ENCODE results near the gene CALHM6. TPM values are rescaled to one million over a fixed set of nuclear protein-coding genes. Genes with fewer than 3 reads are reported as not detected.
A peak's percentile ranks its signal among the peaks of the same experiment; 100 is the strongest.

Gene CALHM6
- total and polyA plus RNA-seq, 2 donors (not counting 1 experiment from before 2014, with no cell fraction given): 30.6 to 68.4 TPM

- Mint-ChIP-seq H3K27me3 (no peaks in the 10 kb centered on the region), H3K9me3 (ENCODE audit: insufficient read depth) (no peaks in the 10 kb centered on the region), H3K27ac (peak overlapping the region; percentile 96), H3K4me3 (peak overlapping the region; percentile 93), H3K4me1 (peaks cover 65% of the 10 kb centered on the region)
- H3K4me3 ChIP-seq (ENCODE audit: control extremely low read depth in 1 of 5, extremely low read depth in 1 of 5, insufficient read depth in 1 of 5, low read depth in 2 of 5, low read length in 4 of 5): peak overlapping the region; percentile 26 to 91 (median 71)
- ATAC-seq (ENCODE audit: low read depth): no peak
- no peak overlapping the region for H2AFZ ChIP-seq (ENCODE audit: insufficient read depth, low read depth, low read length, poor library complexity, severe bottlenecking)
- WGBS (ENCODE audit: insufficient coverage): 80% methylated on average over 1 of the region's 4 CpGs
- no peaks in the 10 kb centered on the region for H3K9me3 ChIP-seq (ENCODE audit: control extremely low read depth in 1 of 3, control insufficient read depth in 2 of 3, insufficient read depth in 1 of 3, low read length in 2 of 3)
- peak overlapping the region; percentile 86 to 91 for H3K27ac ChIP-seq (ENCODE audit: low read length in 2 of 2)
- H3K4me2 ChIP-seq (replicated peaks; ENCODE audit: low read depth, low read length, poor library complexity, severe bottlenecking): peak overlapping the region; percentile 94
- no peak for TF ChIP-seq EZH2 (IDR thresholded peaks at IDR 0.05; ENCODE audit: borderline replicate concordance, insufficient read depth, low read depth, low read length, poor library complexity, severe bottlenecking)
- no peak for TF ChIP-seq CTCF (IDR thresholded peaks at IDR 0.05)
- no peaks in the 10 kb centered on the region for H4K20me1 ChIP-seq (ENCODE audit: control insufficient read depth, insufficient read depth, low read length, poor library complexity, severe bottlenecking)
- ChIA-PET POLR2A (no interaction called here), CTCF (interaction anchor here (1.0 to 3.1 kb wide), 4 partner anchors 17 to 72 kb away, joined by 3 to 9 read pairs (median 4); no protein-coding TSS in a partner anchor)
- intact Hi-C loops (cut with micrococcal nuclease): loop anchor here (2.0 to 10.0 kb wide), 6 partner anchors 18 to 358 kb away; partner anchors contain the start of genes DSE, KPNA5, NT5DC1 and ZUP1
- H3K79me2 ChIP-seq (ENCODE audit: control insufficient read depth, insufficient read depth, low read length): peaks cover 11% of the 10 kb centered on the region
- H3K9ac ChIP-seq (ENCODE audit: low read length): peak overlapping the region; percentile 76
- H3K36me3 ChIP-seq (replicated peaks in 1 of 2; ENCODE audit: control extremely low read depth in 1 of 2, control insufficient read depth in 1 of 2, extremely low read depth in 1 of 2, insufficient read depth in 2 of 2, low read length in 1 of 2): no peaks in the 10 kb centered on the region
- H3K4me1 ChIP-seq (ENCODE audit: control insufficient read depth in 2 of 2, insufficient read depth in 2 of 2, low read length in 2 of 2): peaks cover 55 to 60% of the 10 kb centered on the region in 2 donors
- no peak for DNase-seq
- no peaks in the 10 kb centered on the region for H3K27me3 ChIP-seq (replicated peaks in 1 of 4; ENCODE audit: control extremely low read depth in 1 of 4, control insufficient read depth in 3 of 4, insufficient read depth in 4 of 4, low read length in 3 of 4)
These were observed 2.1 kb downstream of the CALHM6 start for GRCh38 chr6:116463301-116463700.

- DNase-seq: peak; percentile 86
- Histone ChIP-seq H3K27ac (ENCODE audit: low read length in 2 of 2) (peak overlapping the region; percentile 86 to 91), H3K27me3 (replicated peaks in 1 of 4; ENCODE audit: control extremely low read depth in 1 of 4, control insufficient read depth in 3 of 4, insufficient read depth in 4 of 4, low read length in 3 of 4) (no peaks in the 10 kb centered on the region), H3K4me1 (ENCODE audit: control insufficient read depth in 2 of 2, insufficient read depth in 2 of 2, low read length in 2 of 2) (peaks cover 55 to 60% of the 10 kb centered on the region in 2 donors), H2AFZ (ENCODE audit: insufficient read depth, low read depth, low read length, poor library complexity, severe bottlenecking) (no peak overlapping the region), H3K79me2 (ENCODE audit: control insufficient read depth, insufficient read depth, low read length) (peaks cover 11% of the 10 kb centered on the region), H3K36me3 (replicated peaks in 1 of 2; ENCODE audit: control extremely low read depth in 1 of 2, control insufficient read depth in 1 of 2, extremely low read depth in 1 of 2, insufficient read depth in 2 of 2, low read length in 1 of 2) (no peaks in the 10 kb centered on the region), H3K4me3 (ENCODE audit: control extremely low read depth in 1 of 5, extremely low read depth in 1 of 5, insufficient read depth in 1 of 5, low read depth in 2 of 5, low read length in 4 of 5) (peak overlapping the region in 2 of 5 experiments; percentile 12 to 44), H4K20me1 (ENCODE audit: control insufficient read depth, insufficient read depth, low read length, poor library complexity, severe bottlenecking) (no peaks in the 10 kb centered on the region), H3K9ac (ENCODE audit: low read length) (peak overlapping the region; percentile 25), H3K9me3 (ENCODE audit: control extremely low read depth in 1 of 3, control insufficient read depth in 2 of 3, insufficient read depth in 1 of 3, low read length in 2 of 3) (no peaks in the 10 kb centered on the region), H3K4me2 (replicated peaks; ENCODE audit: low read depth, low read length, poor library complexity, severe bottlenecking) (peak overlapping the region; percentile 94)
- ChIA-PET CTCF (interaction anchor here (1.0 to 1.5 kb wide), 3 partner anchors 21 to 178 kb away, joined by 3 to 8 read pairs (median 5); no protein-coding TSS in a partner anchor), POLR2A (interaction anchor here (0.8 to 0.9 kb wide), 2 partner anchors 10 to 55 kb away, joined by 3 to 6 read pairs; no protein-coding TSS in a partner anchor)
- intact Hi-C loops (cut with micrococcal nuclease): loop anchor here (1.0 to 10.0 kb wide), 5 partner anchors 11 to 360 kb away; partner anchors contain the start of genes NT5DC1, RWDD1 and TSPYL1
- WGBS (ENCODE audit: insufficient coverage): no CpG with 5 or more reads among the region's 5 CpGs
- Mint-ChIP-seq H3K9me3 (ENCODE audit: insufficient read depth) (no peaks in the 10 kb centered on the region), H3K27ac (peak overlapping the region; percentile 98), H3K27me3 (no peaks in the 10 kb centered on the region), H3K4me3 (peak overlapping the region; percentile 81), H3K4me1 (peaks cover 65% of the 10 kb centered on the region)
- TF ChIP-seq CTCF (IDR thresholded peaks at IDR 0.05): no peak
- TF ChIP-seq EZH2 (IDR thresholded peaks at IDR 0.05; ENCODE audit: borderline replicate concordance, insufficient read depth, low read depth, low read length, poor library complexity, severe bottlenecking): no peak
- ATAC-seq (ENCODE audit: low read depth): peak; percentile 51
These were observed 4.1 kb downstream of the CALHM6 start for GRCh38 chr6:116465246-116465645.
